HUDEP-2 (cell line): ENCODE measurements around the gene CSK.
"Not testable (repeated sequence)": the region's sequence is repeated elsewhere in the genome, so short reads cannot be mapped to it uniquely, and the experiment has no call there.

Experiments
- DNase-seq, 76 experiments: peaks; one replicate each; lab custom pipeline; 2025; ENCODE audit not compliant: unreplicated experiment in 76 of 76; lab: John Stamatoyannopoulos, UW

CSK gene

GRCh38 chr15:74781431-74782258 lies at the start of gene CSK:
Gene CSK, plus strand, starts transcription at chr15:74782080. Its CDS starts 16,218 bp downstream, at chr15:74798298.
- DNase-seq = peak in 55 of 76 experiments; percentile 11 to 76 (median 46)

GRCh38 chr15:74732846-74733245 lies 49.0 kb upstream of the CSK start:
- no peak for DNase-seq

- DNase-seq = no peak
These were observed 48.6 kb upstream of the CSK start for GRCh38 chr15:74733269-74733668.

GRCh38 chr15:74735305-74735704 lies 46.6 kb upstream of the CSK start:
- DNase-seq = no peak

- not testable (repeated sequence) for DNase-seq
These were observed 43.6 kb upstream of the CSK start for GRCh38 chr15:74738239-74738638.

- no peak for DNase-seq
These were observed 39.5 kb upstream of the CSK start for GRCh38 chr15:74742422-74742821.

GRCh38 chr15:74746389-74746788 lies 35.5 kb upstream of the CSK start:
- no peak for DNase-seq

GRCh38 chr15:74748322-74748946 lies 33.4 kb upstream of the CSK start, which contains the start of gene CYP1A2:
Gene CYP1A2, plus strand, starts transcription at chr15:74748845. Its CDS starts 894 bp downstream, at chr15:74749739.
- DNase-seq = no peak

GRCh38 chr15:74749832-74750231 lies 32.0 kb upstream of the CSK start:
- no peak for DNase-seq

- no peak for DNase-seq
These were observed 31.1 kb upstream of the CSK start for GRCh38 chr15:74750751-74751150.

GRCh38 chr15:74752011-74752410 lies 29.9 kb upstream of the CSK start:
- DNase-seq = no peak

GRCh38 chr15:74752531-74752930 lies 29.3 kb upstream of the CSK start:
- DNase-seq = no peak

GRCh38 chr15:74754593-74755215 lies 27.2 kb upstream of the CSK start:
- DNase-seq = no peak

GRCh38 chr15:74758736-74759135 lies 23.1 kb upstream of the CSK start:
- no peak for DNase-seq

- DNase-seq = no peak
These were observed 19.1 kb upstream of the CSK start for GRCh38 chr15:74762791-74763150.

- no peak for DNase-seq
These were observed 18.5 kb upstream of the CSK start for GRCh38 chr15:74763416-74763815.

GRCh38 chr15:74767167-74768098 lies 14.4 kb upstream of the CSK start:
- no peak for DNase-seq

GRCh38 chr15:74768099-74768770 lies 13.6 kb upstream of the CSK start:
- DNase-seq = no peak

GRCh38 chr15:74768771-74769342 lies 13.0 kb upstream of the CSK start:
- DNase-seq = peak in 38 of 76 experiments; percentile 6 to 60 (median 30)
